Smooth muscle cell (in vitro differentiated cells): ENCODE data around the gene KBTBD13. TPM values are rescaled to one million over a fixed set of nuclear protein-coding genes. Genes with fewer than 3 reads are reported as not detected.
A peak's percentile ranks its signal among the peaks of the same experiment; 100 is the strongest.

Source experiments
- DNase-seq: peaks from one replicate; lab custom pipeline; 2025; ENCODE audit not compliant: unreplicated experiment; lab: John Stamatoyannopoulos, UW
- H2AFZ ChIP-seq: fragments of 200-600 bp; sonication (generic); 2 replicates; pipeline ENCODE4 v1.6.0; 2016; ENCODE audit warnings: antibody characterized with exemption, low read depth, mild to moderate bottlenecking
- H3F3A ChIP-seq: fragments of 200-600 bp; sonication (generic); 2 replicates; pipeline ENCODE4 v1.6.0; 2017; ENCODE audit warnings: antibody characterized with exemption, low read depth
- H3K27ac ChIP-seq: fragments of 200-600 bp; sonication (generic); 2 replicates; pipeline ENCODE4 v1.5.1; 2016; ENCODE audit warnings: low read depth, mild to moderate bottlenecking
- H3K27me3 ChIP-seq: fragments of 200-600 bp; sonication (generic); 2 replicates; pipeline ENCODE4 v1.6.1; 2016; ENCODE audit warnings: low read depth, mild to moderate bottlenecking
- H3K36me3 ChIP-seq: fragments of 200-600 bp; sonication (generic); 2 replicates; pipeline ENCODE4 v1.5.1; 2016; ENCODE audit warnings: low read depth
- H3K4me1 ChIP-seq: fragments of 200-600 bp; sonication (generic); 2 replicates; pipeline ENCODE4 v1.5.1; 2016; ENCODE audit warnings: low read depth
- H3K4me2 ChIP-seq: fragments of 200-600 bp; sonication (generic); 2 replicates; pipeline ENCODE4 v1.6.0; 2016; ENCODE audit warnings: mild to moderate bottlenecking
- H3K4me3 ChIP-seq: fragments of 200-600 bp; sonication (generic); 2 replicates; pipeline ENCODE4 v1.5.1; 2016; ENCODE audit warnings: mild to moderate bottlenecking
- H3K79me2 ChIP-seq: fragments of 200-600 bp; sonication (generic); 2 replicates; pipeline ENCODE4 v1.6.0; 2016; ENCODE audit warnings: low read depth, mild to moderate bottlenecking
- H3K9ac ChIP-seq: fragments of 200-600 bp; sonication (generic); 2 replicates; pipeline ENCODE4 v1.6.0; 2016; ENCODE audit warnings: low read depth
- H3K9me3 ChIP-seq: fragments of 200-600 bp; sonication (generic); replicated peaks from 2 replicates; pipeline ENCODE4 v1.5.1; 2016; ENCODE audit warnings: low read depth
- H4K20me1 ChIP-seq: fragments of 200-600 bp; sonication (generic); 2 replicates; pipeline ENCODE4 v1.6.0; 2016; ENCODE audit warnings: low read depth
- CTCF ChIP-seq: fragments of 200-600 bp; sonication (generic); IDR thresholded peaks from 2 replicates; pipeline ENCODE4 v1.5.1; 2017; ENCODE audit warnings: borderline replicate concordance, mild to moderate bottlenecking, antibody characterized with exemption; ENCODE audit not compliant: insufficient read depth, poor library complexity, severe bottlenecking
- WGBS: methylation state at CpG from one replicate; pipeline ENCODE4 v1.1.7; 2016; ENCODE audit warnings: low lambda C conversion rate; 5-methylcytosine and 5-hydroxymethylcytosine counted together
- polyA plus RNA-seq: library from polyadenylated mRNA; unstranded; fragments of >200 nt; fragmentation: Nextera tagmentation; extraction: Ambion mirVana; gene quantifications from 2 replicates; pipeline ENCODE4 v1.2.1, GENCODE V29; 2016
- total RNA-seq: library from RNA; depleted of rRNA; stranded (reverse); fragments of >200 nt; gene quantifications from 2 replicates; pipeline ENCODE4 v1.2.3, GENCODE V29; 2014

Gene KBTBD13
- total and polyA plus RNA-seq, 2 experiments from 2014 or later, result 0.11 TPM; not detected in 1

DNA sequence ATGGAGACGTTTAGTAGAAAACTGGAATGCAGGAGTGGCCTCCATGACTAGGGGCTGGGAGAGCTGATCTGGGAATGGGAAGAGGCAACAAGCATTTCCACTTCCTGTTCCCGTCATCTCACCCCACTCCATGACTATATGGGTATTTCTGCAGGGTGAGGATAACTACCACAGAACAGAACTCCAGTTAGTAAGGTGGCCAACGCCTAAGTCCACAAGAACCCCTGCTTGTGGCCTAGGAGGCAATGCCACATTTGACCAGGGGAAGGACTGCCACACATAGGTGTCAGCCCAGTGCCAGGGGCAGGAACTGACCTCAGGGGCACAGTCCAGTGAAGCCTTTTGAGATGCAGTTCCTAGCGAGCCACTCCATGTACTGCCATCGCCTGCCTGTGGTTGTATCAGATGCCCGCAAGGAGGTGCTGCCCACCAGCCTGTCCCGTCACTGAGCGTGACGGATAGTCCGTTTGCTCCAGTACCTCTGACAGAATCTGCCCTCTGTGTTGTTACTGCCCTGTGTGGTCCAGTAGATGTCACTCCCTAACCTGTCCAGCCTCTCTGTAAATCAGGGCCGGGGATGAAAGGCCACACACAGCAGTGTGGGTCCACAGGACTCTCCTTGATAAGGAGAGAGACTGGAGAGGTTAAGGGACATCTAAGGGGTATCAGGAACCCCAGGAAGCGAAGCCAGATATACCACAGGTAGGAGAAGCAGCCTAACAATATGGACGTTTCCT lies 43.6 kb upstream of the KBTBD13 start:
- Histone ChIP-seq H3K27me3 (no peaks in the 10 kb centered on the region), H3F3A (no peaks in the 10 kb centered on the region), H3K79me2 (peaks cover 10% of the 10 kb centered on the region), H3K9me3 (no peaks in the 10 kb centered on the region), H4K20me1 (no peaks in the 10 kb centered on the region), H3K9ac (no peak overlapping the region), H3K4me2 (peak overlapping the region; percentile 57), H3K27ac (no peak overlapping the region), H3K36me3 (no peaks in the 10 kb centered on the region), H3K4me3 (no peak overlapping the region), H3K4me1 (peaks cover 7% of the 10 kb centered on the region), H2AFZ (peak overlapping the region; percentile 72)
- DNase-seq, result no peak
- 29% methylated on average over 13 of the region's 13 CpGs for WGBS
- TF ChIP-seq CTCF, result peak; percentile 61

DNA sequence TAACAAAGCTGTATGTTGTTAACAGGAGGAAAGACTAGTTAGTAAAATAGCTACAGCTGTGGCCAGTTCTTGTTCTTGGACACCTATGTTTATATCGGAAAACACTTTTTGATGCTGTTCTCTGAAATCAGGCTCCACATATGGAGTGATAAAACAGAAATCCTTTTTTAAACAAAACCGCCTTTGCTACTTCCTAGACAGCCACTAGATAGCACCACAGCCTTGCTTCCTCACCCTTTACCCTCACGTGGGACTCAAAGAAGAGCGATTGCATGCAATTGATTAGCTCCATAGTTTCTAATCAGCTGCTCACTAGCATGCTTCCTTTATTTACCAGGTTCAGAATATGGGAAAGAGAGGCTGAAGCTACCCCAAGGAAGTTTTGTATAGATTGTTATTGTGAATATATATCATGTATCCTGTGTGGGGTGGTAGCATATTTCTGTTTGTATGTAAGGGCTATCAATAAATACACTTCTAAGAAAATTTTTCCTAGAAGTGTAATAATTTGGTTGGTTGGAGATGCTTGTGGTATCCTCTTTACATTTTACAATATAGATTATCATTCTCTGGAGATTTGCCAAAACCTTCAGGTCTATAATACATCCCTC lies 42.8 kb upstream of the KBTBD13 start:
- Histone ChIP-seq H4K20me1 (no peaks in the 10 kb centered on the region), H2AFZ (peak overlapping the region; percentile 72), H3K9ac (no peak overlapping the region), H3F3A (no peaks in the 10 kb centered on the region), H3K79me2 (peaks cover 2% of the 10 kb centered on the region), H3K27me3 (no peaks in the 10 kb centered on the region), H3K36me3 (no peaks in the 10 kb centered on the region), H3K4me1 (no peaks in the 10 kb centered on the region), H3K4me2 (no peak overlapping the region), H3K4me3 (no peak overlapping the region), H3K27ac (no peak overlapping the region), H3K9me3 (no peaks in the 10 kb centered on the region)
- WGBS, result 31% methylated on average over 4 of the region's 4 CpGs
- DNase-seq, result no peak
- TF ChIP-seq CTCF, result peak; percentile 38

GRCh38 chr15:65034719-65035118 lies 41.8 kb upstream of the KBTBD13 start:
- Histone ChIP-seq H3K79me2 (no peaks in the 10 kb centered on the region), H3K4me2 (no peak overlapping the region), H3K9ac (no peak overlapping the region), H3K4me3 (no peak overlapping the region), H3F3A (no peaks in the 10 kb centered on the region), H3K4me1 (no peaks in the 10 kb centered on the region), H4K20me1 (no peaks in the 10 kb centered on the region), H3K36me3 (no peaks in the 10 kb centered on the region), H3K27ac (no peak overlapping the region), H2AFZ (no peak overlapping the region), H3K9me3 (no peaks in the 10 kb centered on the region), H3K27me3 (no peaks in the 10 kb centered on the region)
- no peak for DNase-seq
- no peak for TF ChIP-seq CTCF
- WGBS, result 99% methylated on average over 11 of the region's 11 CpGs
